Endothelial cell of umbilical vein (primary cell): ENCODE measurements around the gene ASTN1. TPM values are rescaled to one million over a fixed set of nuclear protein-coding genes. Genes with fewer than 3 reads are reported as not detected.

Experiments used
- BruUV-seq: library from RNA; stranded (reverse); fragments of 400-500 nt; replicated peaks from 2 replicates; lab custom pipeline; 2021; lab: Mats Ljungman, UMichigan
- CTCF ChIA-PET: fragments of 300-600, 350-600 bp; sonication (Branson Sonifier 250); formaldehyde crosslinking; loops from one replicate; lab custom pipeline; 2021; ENCODE audit warnings: antibody characterized with exemption, inconsistent platforms; lab: Charles Lee
- POLR2A ChIA-PET: fragments of 300-600, 350-600 bp; sonication (Branson Sonifier 250); formaldehyde crosslinking; loops from one replicate; lab custom pipeline; 2021; ENCODE audit warnings: antibody characterized with exemption, inconsistent platforms; lab: Charles Lee
- DNase-seq: peaks from one replicate; pipeline ENCODE4 v3.0.0-alpha.2; 2011; ENCODE audit warnings: low read depth, low spot score
- FAIRE-seq: peaks from 2 replicates; lab custom pipeline; 2011; peaks lifted over from hg19 to GRCh38; lab: Jason Lieb, UNC
- H2AFZ ChIP-seq: 2 replicates; pipeline ENCODE4 v1.6.0; 2012; ENCODE audit warnings: low read depth, low read length, control low read depth, inconsistent platforms
- H3K27ac ChIP-seq: 2 replicates; pipeline ENCODE4 v1.5.1; 2011; ENCODE audit warnings: low read depth, mild to moderate bottlenecking, control low read depth, low read length, moderate library complexity; ENCODE audit not compliant: insufficient read depth
- H3K27me3 ChIP-seq, 2 experiments: 2 replicates each; pipeline versions ENCODE4 v1.6.0 to v1.6.1; 2011; ENCODE audit warnings: low read length in 2 of 2, mixed read lengths in 1 of 2; ENCODE audit not compliant: control insufficient read depth in 2 of 2, insufficient read depth in 2 of 2
- H3K36me3 ChIP-seq, 2 experiments: 2 replicates in 1 of 2; 3 replicates in 1 of 2; pipeline ENCODE4 v1.5.1; 2011; ENCODE audit warnings: low read length in 2 of 2, mild to moderate bottlenecking in 1 of 2, moderate library complexity in 1 of 2; ENCODE audit not compliant: control insufficient read depth in 2 of 2, insufficient read depth in 2 of 2; ENCODE audit errors: extremely low read depth in 1 of 2
- H3K4me1 ChIP-seq: 3 replicates; pipeline ENCODE4 v1.5.1; 2011; ENCODE audit warnings: mild to moderate bottlenecking, low read length; ENCODE audit not compliant: control insufficient read depth, insufficient read depth; ENCODE audit errors: extremely low read depth
- H3K4me2 ChIP-seq: 2 replicates; pipeline ENCODE4 v1.6.1; 2011; ENCODE audit warnings: low read length, control low read depth, mixed read lengths; ENCODE audit not compliant: insufficient read depth
- H3K4me3 ChIP-seq, 3 experiments: fragments of 200-600 bp in 1 of 3; sonication (generic), shearing (Covaris generic) in 1 of 3; replicated peaks in 1 of 3; 2 replicates each; pipeline ENCODE4 v1.5.1; 2011 to 2016; ENCODE audit warnings: control low read depth in 3 of 3, low read length in 3 of 3, mild to moderate bottlenecking in 2 of 3, inconsistent platforms in 1 of 3, low read depth in 1 of 3, moderate library complexity in 1 of 3; ENCODE audit not compliant: insufficient read depth in 1 of 3
- H3K79me2 ChIP-seq: 2 replicates; pipeline ENCODE4 v1.6.0; 2012; ENCODE audit warnings: low read length, inconsistent platforms; ENCODE audit not compliant: control insufficient read depth, insufficient read depth
- H3K9ac ChIP-seq: replicated peaks from 2 replicates; pipeline ENCODE3; 2011; ENCODE audit warnings: low read length, control low read depth; ENCODE audit not compliant: insufficient read depth; ENCODE audit errors: extremely low read depth
- H3K9me1 ChIP-seq: replicated peaks from 3 replicates; pipeline ENCODE4 v1.6.0; 2011; ENCODE audit warnings: mild to moderate bottlenecking, low read length; ENCODE audit not compliant: control insufficient read depth, insufficient read depth; ENCODE audit errors: extremely low read depth
- H3K9me3 ChIP-seq: replicated peaks from 2 replicates; pipeline ENCODE4 v1.5.1; 2012; ENCODE audit warnings: low read length, inconsistent platforms; ENCODE audit not compliant: control insufficient read depth, insufficient read depth
- H4K20me1 ChIP-seq: replicated peaks from 2 replicates; pipeline ENCODE3; 2011; ENCODE audit warnings: mild to moderate bottlenecking, low read length; ENCODE audit not compliant: control insufficient read depth, insufficient read depth; ENCODE audit errors: extremely low read depth
- CTCF ChIP-seq, 2 donors: IDR thresholded peaks; 1 replicate in 1 of 2; 2 replicates in 1 of 2; pipeline ENCODE4 v1.5.1; 2011; ENCODE audit warnings: low read length in 2 of 2, mild to moderate bottlenecking in 2 of 2, moderate library complexity in 2 of 2, control low read depth in 1 of 2, inconsistent platforms in 1 of 2, low read depth in 1 of 2; ENCODE audit not compliant: insufficient read depth in 1 of 2; ENCODE audit errors: extremely low read depth in 1 of 2
- EZH2 ChIP-seq: IDR thresholded peaks from 2 replicates; pipeline ENCODE4 v1.6.1; 2012; ENCODE audit warnings: borderline replicate concordance, low read depth, mild to moderate bottlenecking, moderate library complexity, low read length, inconsistent platforms; ENCODE audit not compliant: severe bottlenecking
- FOS ChIP-seq: IDR thresholded peaks from 2 replicates; pipeline ENCODE4 v1.6.1; 2011; ENCODE audit warnings: mild to moderate bottlenecking, low read length, moderate library complexity, borderline replicate concordance; ENCODE audit not compliant: insufficient read depth
- GATA2 ChIP-seq: IDR thresholded peaks from 2 replicates; pipeline ENCODE4 v1.7.0; 2011; ENCODE audit warnings: low read depth, mild to moderate bottlenecking, moderate library complexity, mixed read lengths, low read length; ENCODE audit not compliant: insufficient read length, insufficient read depth
- JUN ChIP-seq: IDR thresholded peaks from 2 replicates; pipeline ENCODE4 v1.6.1; 2011; ENCODE audit warnings: borderline replicate concordance, low read depth; ENCODE audit not compliant: insufficient read length, insufficient read depth
- MAX ChIP-seq: IDR thresholded peaks from 2 replicates; pipeline ENCODE4 v1.6.1; 2011; ENCODE audit not compliant: insufficient read depth, insufficient read length
- MYC ChIP-seq: IDR thresholded peaks from one replicate; pipeline ENCODE4 v1.6.1; 2011; ENCODE audit warnings: mild to moderate bottlenecking, low read depth, low read length
- POLR2A ChIP-seq: IDR thresholded peaks from 2 replicates; pipeline ENCODE4 v1.6.1; 2012; ENCODE audit warnings: low read depth, mild to moderate bottlenecking, control low read depth, low read length
- POLR2AphosphoS5 ChIP-seq: IDR thresholded peaks from 2 replicates; pipeline ENCODE4 v1.6.1; 2012; ENCODE audit warnings: low read depth, mild to moderate bottlenecking, control low read depth, low read length, moderate library complexity; ENCODE audit not compliant: insufficient read depth
- dilution Hi-C: fragments of 300-500 bp; cut with MboI; formaldehyde crosslinking; loops from one replicate; pipeline ENCODE4 v1.15.0; 2019; ENCODE audit warnings: low sequenced_read_pairs; ENCODE audit not compliant: extremely low pct_ligation_motif_present
- intact Hi-C: fragments of 100-400 bp; cut with micrococcal nuclease; formaldehyde crosslinking; loops from one replicate; pipeline ENCODE4 v1.10.0; 2022
- polyA plus RNA-seq, 4 experiments: library from polyadenylated mRNA; depleted of rRNA in 3 of 4; stranded (reverse) in 3 of 4; unstranded in 1 of 4; fragments of >200 nt; gene quantifications; 2 replicates each; pipeline versions ENCODE4 v1.2.1 to v1.2.3, GENCODE V29; 2011 to 2012; ENCODE audit warnings: missing spikeins in 1 of 4
- total RNA-seq: library from RNA; stranded (reverse); gene quantifications from 2 replicates; pipeline ENCODE4 v1.2.3, GENCODE V29; 2021

Gene ASTN1
- total and polyA plus RNA-seq, 2 donors (not counting 3 experiments of a cell fraction or from before 2014, with no cell fraction given) = 0.04 TPM; not detected in 1

- Histone ChIP-seq H3K27ac (no peak overlapping the region), H3K36me3 (no peaks in the 10 kb centered on the region), H4K20me1 (no peaks in the 10 kb centered on the region), H3K9ac (no peak overlapping the region), H3K4me1 (no peaks in the 10 kb centered on the region), H3K9me3 (peaks cover 2% of the 10 kb centered on the region), H2AFZ (no peak overlapping the region), H3K27me3 (no peaks in the 10 kb centered on the region), H3K4me2 (no peak overlapping the region), H3K4me3 (no peak overlapping the region), H3K79me2 (no peaks in the 10 kb centered on the region), H3K9me1 (no peaks in the 10 kb centered on the region)
- intact Hi-C loops = no loop called here
- no peak for DNase-seq
- no TSS peak for BruUV-seq
- ChIA-PET POLR2A (no interaction called here), CTCF (no interaction called here)
- no peak for TF ChIP-seq GATA2
- TF ChIP-seq MYC = no peak
- no peak for TF ChIP-seq POLR2A
- TF ChIP-seq EZH2 = no peak
- no peak for TF ChIP-seq CTCF (IDR thresholded peaks at IDR 0.05; ENCODE audit: extremely low read depth in 1 of 2, insufficient read depth in 1 of 2, low read depth in 1 of 2, low read length in 2 of 2)
- no peak for TF ChIP-seq POLR2AphosphoS5
- no peak for TF ChIP-seq MAX
- no peak for TF ChIP-seq FOS
- no peak for TF ChIP-seq JUN
- no peak for FAIRE-seq
- dilution Hi-C loops = no loop called here
These were observed 120.9 kb downstream of the ASTN1 start for GRCh38 chr1:177043597-177043996.
